ENCODE results near the gene ATG101.
A peak's percentile ranks its signal among the peaks of the same experiment; 100 is the strongest.

Gene ATG101

GRCh38 chr12:52069327-52070184 lies at the start of gene ATG101:
Gene ATG101 (plus strand): TSS chr12:52069978. CDS start chr12:52073651, 3,673 bp downstream.
- peak; percentile 96 for DNase-seq

- DNase-seq: peak; percentile 43
Observed at GRCh38 chr12:52020539-52021336, 49.0 kb upstream of the ATG101 start.

- no peak for DNase-seq
Observed at GRCh38 chr12:52022841-52023181, 47.0 kb upstream of the ATG101 start.

GRCh38 chr12:52023182-52023975 lies 46.4 kb upstream of the ATG101 start:
- DNase-seq: peak; percentile 63

GRCh38 chr12:52023976-52024688 lies 45.6 kb upstream of the ATG101 start:
- DNase-seq: no peak

- DNase-seq: no peak
Observed at GRCh38 chr12:52024845-52025230, 44.9 kb upstream of the ATG101 start.

- no peak for DNase-seq
Observed at GRCh38 chr12:52026263-52026662, 43.5 kb upstream of the ATG101 start.

- DNase-seq: no peak
Observed at GRCh38 chr12:52027085-52027843, 42.5 kb upstream of the ATG101 start.

- no peak for DNase-seq
Observed at GRCh38 chr12:52029685-52030084, 40.1 kb upstream of the ATG101 start.

- peak; percentile 48 for DNase-seq
Observed at GRCh38 chr12:52032446-52032803, 37.4 kb upstream of the ATG101 start.

- peak; percentile 98 for DNase-seq
Observed at GRCh38 chr12:52032804-52033445, 36.9 kb upstream of the ATG101 start.

- no peak for DNase-seq
Observed at GRCh38 chr12:52033446-52034140, 36.2 kb upstream of the ATG101 start.

GRCh38 chr12:52035190-52035589 lies 34.6 kb upstream of the ATG101 start:
- no peak for DNase-seq

GRCh38 chr12:52035926-52036325 lies 33.9 kb upstream of the ATG101 start:
- DNase-seq: no peak

GRCh38 chr12:52036587-52037171 lies 33.1 kb upstream of the ATG101 start:
- peak; percentile 78 for DNase-seq

- peak; percentile 41 for DNase-seq
Observed at GRCh38 chr12:52037248-52037861, 32.4 kb upstream of the ATG101 start.

GRCh38 chr12:52038447-52038846 lies 31.3 kb upstream of the ATG101 start:
- no peak for DNase-seq

GRCh38 chr12:52041035-52041434 lies 28.7 kb upstream of the ATG101 start:
- no peak for DNase-seq

- DNase-seq: no peak
Observed at GRCh38 chr12:52041695-52042123, 28.1 kb upstream of the ATG101 start.
